IMR-90 (cell line): ENCODE measurements around the gene NLGN1. TPM values are rescaled to one million over a fixed set of nuclear protein-coding genes. Genes with fewer than 3 reads are reported as not detected.
A peak's percentile ranks its signal among the peaks of the same experiment; 100 is the strongest.

Source experiments
- ATAC-seq: fragments of 200-7000 bp; cut with Tn5 transposase; 2 replicates; pipeline ENCODE4 v1.9.1; 2020; ENCODE audit warnings: low read depth, mild to moderate bottlenecking, moderate library complexity
- BruUV-seq: library from RNA; stranded (reverse); fragments of 400-500 nt; replicated peaks from 2 replicates; lab custom pipeline; 2021; lab: Mats Ljungman, UMichigan
- CTCF ChIA-PET: fragments of 300-600 bp; formaldehyde crosslinking; extraction: SDS; loops from one replicate; lab custom pipeline; 2021; ENCODE audit warnings: antibody characterized with exemption; lab: Yijun Ruan, JAX
- POLR2A ChIA-PET: fragments of 300-600 bp; sonication (Branson Sonifier 250); formaldehyde crosslinking; loops from one replicate; lab custom pipeline; 2022; ENCODE audit warnings: antibody characterized with exemption; ENCODE audit not compliant: unreplicated experiment; lab: Charles Lee
- DNase-seq: peaks from one replicate; pipeline ENCODE4 v3.0.0; 2013
- H2AFZ ChIP-seq: replicated peaks from 2 replicates; pipeline ENCODE3; 2013; ENCODE audit warnings: low read length, mild to moderate bottlenecking; ENCODE audit not compliant: poor library complexity
- H2AK5ac ChIP-seq: 2 replicates; pipeline ENCODE4 v1.6.1; 2013; ENCODE audit warnings: low read depth, low read length, inconsistent platforms
- H2AK9ac ChIP-seq: replicated peaks from 2 replicates; pipeline ENCODE3; 2013; ENCODE audit warnings: mild to moderate bottlenecking, low read depth, low read length, moderate library complexity; ENCODE audit not compliant: poor library complexity
- H2BK120ac ChIP-seq: 2 replicates; pipeline ENCODE4 v1.6.1; 2013; ENCODE audit warnings: low read depth, low read length, inconsistent platforms
- H2BK15ac ChIP-seq: 3 replicates; pipeline ENCODE4 v1.6.1; 2013; ENCODE audit warnings: low read depth, low read length, inconsistent platforms
- H2BK20ac ChIP-seq: 2 replicates; pipeline ENCODE4 v1.6.1; 2013; ENCODE audit warnings: low read depth, mild to moderate bottlenecking, inconsistent platforms, low read length, moderate library complexity
- H2BK5ac ChIP-seq: 2 replicates; pipeline ENCODE4 v1.6.1; 2013; ENCODE audit warnings: mild to moderate bottlenecking, low read depth, low read length, inconsistent platforms; ENCODE audit not compliant: poor library complexity, severe bottlenecking
- H3K14ac ChIP-seq: replicated peaks from 2 replicates; pipeline ENCODE4 v1.6.1; 2013; ENCODE audit warnings: low read depth, low read length, inconsistent platforms
- H3K18ac ChIP-seq: 2 replicates; pipeline ENCODE4 v1.6.1; 2013; ENCODE audit warnings: low read depth, low read length, control low read depth
- H3K23ac ChIP-seq: 2 replicates; pipeline ENCODE4 v1.6.1; 2013; ENCODE audit warnings: low read depth, low read length, inconsistent platforms
- H3K27ac ChIP-seq: 2 replicates; pipeline ENCODE4 v1.5.1; 2013; ENCODE audit warnings: mild to moderate bottlenecking, control low read depth, low read length; ENCODE audit not compliant: insufficient read depth
- H3K27me3 ChIP-seq: 2 replicates; pipeline ENCODE4 v1.6.1; 2013; ENCODE audit warnings: low read length; ENCODE audit not compliant: control insufficient read depth, insufficient read depth
- H3K36me3 ChIP-seq: 2 replicates; pipeline ENCODE4 v1.6.1; 2013; ENCODE audit warnings: low read length, mixed read lengths; ENCODE audit not compliant: control insufficient read depth, insufficient read depth
- H3K4ac ChIP-seq: 2 replicates; pipeline ENCODE4 v1.6.1; 2013; ENCODE audit warnings: low read depth, low read length, inconsistent platforms
- H3K4me1 ChIP-seq: 2 replicates; pipeline ENCODE4 v1.6.1; 2013; ENCODE audit warnings: low read length, mixed read lengths; ENCODE audit not compliant: control insufficient read depth, insufficient read depth
- H3K4me2 ChIP-seq: 2 replicates; pipeline ENCODE4 v1.6.1; 2013; ENCODE audit warnings: low read depth, mild to moderate bottlenecking, control low read depth, low read length, moderate library complexity
- H3K4me3 ChIP-seq: 2 replicates; pipeline ENCODE4 v1.5.1; 2013; ENCODE audit warnings: low read depth, mild to moderate bottlenecking, control low read depth, low read length, moderate library complexity; ENCODE audit not compliant: insufficient read depth
- H3K56ac ChIP-seq: 2 replicates; pipeline ENCODE4 v1.6.1; 2013; ENCODE audit warnings: low read length, inconsistent platforms; ENCODE audit not compliant: insufficient read depth; ENCODE audit errors: extremely low read depth
- H3K79me1 ChIP-seq, 2 experiments: 2 replicates each; pipeline ENCODE4 v1.6.1; 2013; ENCODE audit warnings: low read length in 2 of 2, inconsistent platforms in 1 of 2, low read depth in 1 of 2
- H3K9ac ChIP-seq: 2 replicates; pipeline ENCODE4 v1.6.1; 2013; ENCODE audit warnings: low read depth, low read length, control low read depth
- H3K9me1 ChIP-seq: 2 replicates; pipeline ENCODE4 v1.6.1; 2013; ENCODE audit warnings: low read length, inconsistent platforms; ENCODE audit not compliant: insufficient read depth
- H3K9me3 ChIP-seq: 2 replicates; pipeline ENCODE4 v1.6.1; 2013; ENCODE audit warnings: low read length; ENCODE audit not compliant: control insufficient read depth, insufficient read depth
- H4K20me1 ChIP-seq: 2 replicates; pipeline ENCODE4 v1.6.1; 2013; ENCODE audit warnings: low read length, inconsistent platforms; ENCODE audit not compliant: insufficient read depth
- H4K5ac ChIP-seq: 2 replicates; pipeline ENCODE4 v1.6.1; 2013; ENCODE audit warnings: mild to moderate bottlenecking, low read depth, low read length, control low read depth
- H4K8ac ChIP-seq, 2 experiments: 2 replicates each; pipeline ENCODE4 v1.6.1; 2013; ENCODE audit warnings: low read depth in 2 of 2, low read length in 2 of 2, control low read depth in 1 of 2, inconsistent platforms in 1 of 2
- H4K91ac ChIP-seq: 2 replicates; pipeline ENCODE4 v1.6.1; 2013; ENCODE audit warnings: low read depth, low read length, inconsistent platforms; ENCODE audit not compliant: insufficient read depth
- BHLHE40 ChIP-seq: fragments of 150-350 bp; IDR thresholded peaks from 2 replicates; pipeline ENCODE4 v1.6.1; 2016; ENCODE audit warnings: mild to moderate bottlenecking, low read depth, low read length
- CEBPB ChIP-seq: IDR thresholded peaks from 2 replicates; pipeline ENCODE4 v1.6.1; 2012; ENCODE audit warnings: low read depth, low read length, improper control_type of control experiment
- CHD1 ChIP-seq: IDR thresholded peaks from 2 replicates; pipeline ENCODE4 v1.6.1; 2012; ENCODE audit warnings: low read depth, low read length, improper control_type of control experiment
- FOS ChIP-seq: fragments of 150-350 bp; IDR thresholded peaks from 2 replicates; pipeline ENCODE4 v1.6.1; 2016; ENCODE audit warnings: low read depth, low read length
- MXI1 ChIP-seq: IDR thresholded peaks from 2 replicates; pipeline ENCODE4 v1.6.1; 2012; ENCODE audit warnings: low read depth, mild to moderate bottlenecking, low read length, moderate library complexity, borderline replicate concordance
- NFE2L2 ChIP-seq: fragments of 150-350 bp; IDR thresholded peaks from 2 replicates; pipeline ENCODE4 v1.6.1; 2016; ENCODE audit warnings: low read depth, mild to moderate bottlenecking, low read length
- POLR2A ChIP-seq: IDR thresholded peaks from 2 replicates; pipeline ENCODE4 v1.6.1; 2012; ENCODE audit warnings: mild to moderate bottlenecking, low read depth, low read length
- RAD21 ChIP-seq: IDR thresholded peaks from 2 replicates; pipeline ENCODE4 v1.6.1; 2012; ENCODE audit warnings: low read length, improper control_type of control experiment
- SMC3 ChIP-seq: fragments of 150-350 bp; IDR thresholded peaks from 2 replicates; pipeline ENCODE4 v1.6.1; 2016; ENCODE audit warnings: low read depth, mild to moderate bottlenecking, antibody characterized with exemption, low read length, moderate library complexity
- WGBS, 2 experiments: methylation state at CpG; one replicate each; pipeline versions ENCODE4 v1.1.5 to v1.1.7; 2013; ENCODE audit warnings: missing lambda C conversion rate in 2 of 2; ENCODE audit not compliant: insufficient read length in 1 of 2; ENCODE audit errors: extremely low coverage in 2 of 2; 5-methylcytosine and 5-hydroxymethylcytosine counted together
- dilution Hi-C: fragments of 300-500 bp; cut with HindIII; formaldehyde crosslinking; loops from one replicate; pipeline ENCODE4 v1.14.3; 2018; ENCODE audit warnings: low sequenced_read_pairs; ENCODE audit not compliant: unreplicated experiment
- in situ Hi-C: fragments of 300-500 bp; cut with MboI; formaldehyde crosslinking; loops from 3 replicates; pipeline ENCODE4 v1.14.3; 2019; ENCODE audit warnings: low sequenced_read_pairs, inconsistent platforms, mixed read lengths
- intact Hi-C: fragments of 100-400 bp; cut with micrococcal nuclease; formaldehyde crosslinking; loops from 2 replicates; pipeline ENCODE4 v1.10.0; 2022
- polyA plus RNA-seq, 3 experiments: library from polyadenylated mRNA; depleted of rRNA; stranded (reverse); fragments of >200 nt; gene quantifications; 2 replicates each; pipeline ENCODE4 v1.2.3, GENCODE V29; 2012; ENCODE audit warnings: low replicate concordance in 1 of 3
- total RNA-seq: library from RNA; depleted of rRNA; stranded (reverse); fragments of >200 nt; gene quantifications from 2 replicates; pipeline ENCODE4 v1.2.3, GENCODE V29; 2012
- TF ChIP-seq, protein P1 (sequence below): fragments of 150-350 bp; IDR thresholded peaks from 2 replicates; pipeline ENCODE4 v1.6.1; 2016; ENCODE audit warnings: low read depth, mild to moderate bottlenecking, low read length, moderate library complexity, borderline replicate concordance

The NLGN1 gene
- total and polyA plus RNA-seq, 2 of the 4 experiments (the other 2 are of a cell fraction) = 1.8 to 12.5 TPM

- Histone ChIP-seq H2BK120ac (no peak overlapping the region), H3K18ac (no peak overlapping the region), H4K5ac (no peak overlapping the region), H3K9me1 (0 out of 2 replicates have a peak, but pooled peaks cover 3% of the 10 kb centered on the region), H3K27me3 (no peaks in the 10 kb centered on the region), H4K91ac (no peak overlapping the region), H3K79me1 (no peaks in the 10 kb centered on the region), H3K4me3 (no peak overlapping the region), H3K23ac (no peak overlapping the region), H3K14ac (no peak overlapping the region), H3K9me3 (no peaks in the 10 kb centered on the region), H2BK20ac (no peak overlapping the region), H3K36me3 (no peaks in the 10 kb centered on the region), H3K27ac (no peak overlapping the region), H3K4ac (no peak overlapping the region), H2AK9ac (no peak overlapping the region), H4K8ac (no peak overlapping the region), H2AFZ (no peak overlapping the region), H3K56ac (no peak overlapping the region), H2BK15ac (no peak overlapping the region), H2AK5ac (no peak overlapping the region), H3K4me2 (no peak overlapping the region), H4K20me1 (no peaks in the 10 kb centered on the region), H3K9ac (no peak overlapping the region), H3K4me1 (no peaks in the 10 kb centered on the region), H2BK5ac (no peak overlapping the region)
- dilution Hi-C loops (no loop called here), in situ Hi-C loops (no loop called here), intact Hi-C loops (no loop called here)
- ChIA-PET CTCF (interaction anchor here (0.9 kb wide), 1 partner anchor 8 kb away, joined by 3 read pairs; no protein-coding TSS in a partner anchor), POLR2A (no interaction called here)
- DNase-seq (peak; percentile 6), ATAC-seq (no peak)
- TF ChIP-seq CHD1 (no peak), RAD21 (no peak), SMC3 (no peak), BHLHE40 (no peak), POLR2A (no peak), NFE2L2 (no peak), FOS (no peak), CEBPB (no peak), MXI1 (no peak)
- TF ChIP-seq, protein P1, sequence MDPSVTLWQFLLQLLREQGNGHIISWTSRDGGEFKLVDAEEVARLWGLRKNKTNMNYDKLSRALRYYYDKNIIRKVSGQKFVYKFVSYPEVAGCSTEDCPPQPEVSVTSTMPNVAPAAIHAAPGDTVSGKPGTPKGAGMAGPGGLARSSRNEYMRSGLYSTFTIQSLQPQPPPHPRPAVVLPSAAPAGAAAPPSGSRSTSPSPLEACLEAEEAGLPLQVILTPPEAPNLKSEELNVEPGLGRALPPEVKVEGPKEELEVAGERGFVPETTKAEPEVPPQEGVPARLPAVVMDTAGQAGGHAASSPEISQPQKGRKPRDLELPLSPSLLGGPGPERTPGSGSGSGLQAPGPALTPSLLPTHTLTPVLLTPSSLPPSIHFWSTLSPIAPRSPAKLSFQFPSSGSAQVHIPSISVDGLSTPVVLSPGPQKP = no peak
- WGBS, 2 experiments = no CpG with 5 or more reads among the region's 4 CpGs
- no TSS peak for BruUV-seq
Measured at GRCh38 chr3:173912126-173912525, 514.6 kb downstream of the NLGN1 start.
